Ishikawa (cell line): Measurements from ENCODE around the gene PHF21A.

Source experiments
- CEBPB ChIP-seq: IDR thresholded peaks from 2 replicates; pipeline ENCODE4 v1.6.1; 2012
- CREB1 ChIP-seq: IDR thresholded peaks from 2 replicates; pipeline ENCODE4 v1.6.1; 2012; ENCODE audit warnings: low read depth
- EGR1 ChIP-seq: IDR thresholded peaks from 2 replicates; pipeline ENCODE4 v1.6.1; 2012
- EP300 ChIP-seq: IDR thresholded peaks from 2 replicates; pipeline ENCODE4 v1.6.1; 2012; ENCODE audit warnings: borderline replicate concordance
- FOXM1 ChIP-seq: IDR thresholded peaks from 2 replicates; pipeline ENCODE4 v1.6.1; 2012; ENCODE audit warnings: low read depth, borderline replicate concordance
- NFIC ChIP-seq: IDR thresholded peaks from 2 replicates; pipeline ENCODE4 v1.6.1; 2012
- RAD21 ChIP-seq: IDR thresholded peaks from 2 replicates; pipeline ENCODE4 v1.6.1; 2012; ENCODE audit warnings: low read depth
- TAF1 ChIP-seq: IDR thresholded peaks from 2 replicates; pipeline ENCODE4 v1.6.1; 2012; ENCODE audit warnings: low read depth, mild to moderate bottlenecking
- TCF12 ChIP-seq: IDR thresholded peaks from 2 replicates; pipeline ENCODE4 v1.6.1; 2012; ENCODE audit warnings: low read depth
- TEAD4 ChIP-seq: IDR thresholded peaks from 2 replicates; pipeline ENCODE4 v1.6.1; 2012
- YY1 ChIP-seq: IDR thresholded peaks from 2 replicates; pipeline ENCODE4 v1.6.1; 2012; ENCODE audit warnings: low read depth
- ZBTB7A ChIP-seq: IDR thresholded peaks from 2 replicates; pipeline ENCODE4 v1.6.1; 2012; ENCODE audit warnings: low read depth
- TF ChIP-seq, protein P1 (sequence below): IDR thresholded peaks from 2 replicates; pipeline ENCODE4 v1.6.1; 2012
- TF ChIP-seq, protein P2 (sequence below): IDR thresholded peaks from 2 replicates; pipeline ENCODE4 v1.6.1; 2012
- TF ChIP-seq, protein P3 (sequence below): IDR thresholded peaks from 2 replicates; pipeline ENCODE4 v1.6.1; 2012; ENCODE audit warnings: low read depth, mild to moderate bottlenecking

Gene PHF21A

DNA sequence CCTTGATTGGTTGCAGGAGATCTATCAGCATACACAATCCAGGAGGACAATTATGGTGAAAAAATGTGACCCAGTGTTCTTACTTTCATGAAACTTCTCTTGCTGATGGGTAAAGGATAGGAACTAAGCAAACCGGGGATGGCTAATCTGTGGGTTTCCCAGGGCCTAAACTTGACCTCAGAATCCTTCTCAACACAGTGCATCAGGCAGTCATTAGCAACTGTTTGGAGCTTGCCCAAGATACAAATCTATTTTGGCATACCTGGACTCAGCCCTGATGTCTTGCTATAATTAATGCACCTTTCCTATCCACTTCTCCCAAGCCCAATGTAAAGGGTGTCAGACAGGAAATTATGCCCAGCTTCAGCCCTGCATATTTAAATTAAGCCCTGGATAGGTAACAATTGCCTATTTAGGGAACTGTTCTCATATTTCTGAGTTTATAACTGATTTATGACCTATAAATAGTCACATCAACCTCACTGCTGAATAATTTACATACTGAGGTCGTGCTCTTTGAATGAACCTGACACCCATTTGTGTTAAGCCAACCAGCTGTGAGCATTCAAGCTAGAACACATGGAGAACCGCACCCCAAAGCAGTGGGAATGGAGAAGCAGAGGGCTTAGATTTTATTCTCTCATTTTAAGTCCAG lies 9.2 kb upstream of the PHF21A start:
- TF ChIP-seq CEBPB (no peak), FOXM1 (no peak), TEAD4 (peak; percentile 41; the same call in 1 of the 2 replicates), TAF1 (no peak)
- TF ChIP-seq, protein P1, sequence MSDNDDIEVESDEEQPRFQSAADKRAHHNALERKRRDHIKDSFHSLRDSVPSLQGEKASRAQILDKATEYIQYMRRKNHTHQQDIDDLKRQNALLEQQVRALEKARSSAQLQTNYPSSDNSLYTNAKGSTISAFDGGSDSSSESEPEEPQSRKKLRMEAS, result 0 out of 2 replicates have a peak, but pooled peaks have one; percentile 26
- TF ChIP-seq, protein P2, sequence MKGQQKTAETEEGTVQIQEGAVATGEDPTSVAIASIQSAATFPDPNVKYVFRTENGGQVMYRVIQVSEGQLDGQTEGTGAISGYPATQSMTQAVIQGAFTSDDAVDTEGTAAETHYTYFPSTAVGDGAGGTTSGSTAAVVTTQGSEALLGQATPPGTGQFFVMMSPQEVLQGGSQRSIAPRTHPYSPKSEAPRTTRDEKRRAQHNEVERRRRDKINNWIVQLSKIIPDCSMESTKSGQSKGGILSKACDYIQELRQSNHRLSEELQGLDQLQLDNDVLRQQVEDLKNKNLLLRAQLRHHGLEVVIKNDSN, result no peak

DNA sequence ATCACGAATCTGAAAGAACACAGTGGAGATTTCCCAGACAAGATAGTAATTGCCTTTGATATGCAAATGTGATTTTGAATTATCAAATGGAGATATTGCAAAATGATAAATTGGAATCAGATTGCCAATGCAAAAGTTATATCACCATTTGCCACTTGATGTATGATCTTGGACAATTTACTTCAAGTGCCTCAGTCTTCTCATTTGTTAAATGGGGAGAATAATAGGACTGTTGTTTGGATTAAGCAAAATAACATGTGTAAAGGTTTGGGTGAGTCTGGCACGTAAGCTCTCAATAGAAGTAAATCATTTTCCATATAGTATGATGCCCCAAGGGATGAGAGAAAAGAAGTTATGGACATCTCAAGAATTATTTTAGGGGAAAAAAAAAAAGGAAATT lies 7.9 kb upstream of the PHF21A start:
- TF ChIP-seq YY1 (no peak), FOXM1 (no peak), CEBPB (no peak), NFIC (no peak), EGR1 (no peak), ZBTB7A (no peak), CREB1 (no peak), EP300 (no peak), TCF12 (no peak), TEAD4 (no peak), RAD21 (no peak), TAF1 (no peak)
- TF ChIP-seq, protein P3, sequence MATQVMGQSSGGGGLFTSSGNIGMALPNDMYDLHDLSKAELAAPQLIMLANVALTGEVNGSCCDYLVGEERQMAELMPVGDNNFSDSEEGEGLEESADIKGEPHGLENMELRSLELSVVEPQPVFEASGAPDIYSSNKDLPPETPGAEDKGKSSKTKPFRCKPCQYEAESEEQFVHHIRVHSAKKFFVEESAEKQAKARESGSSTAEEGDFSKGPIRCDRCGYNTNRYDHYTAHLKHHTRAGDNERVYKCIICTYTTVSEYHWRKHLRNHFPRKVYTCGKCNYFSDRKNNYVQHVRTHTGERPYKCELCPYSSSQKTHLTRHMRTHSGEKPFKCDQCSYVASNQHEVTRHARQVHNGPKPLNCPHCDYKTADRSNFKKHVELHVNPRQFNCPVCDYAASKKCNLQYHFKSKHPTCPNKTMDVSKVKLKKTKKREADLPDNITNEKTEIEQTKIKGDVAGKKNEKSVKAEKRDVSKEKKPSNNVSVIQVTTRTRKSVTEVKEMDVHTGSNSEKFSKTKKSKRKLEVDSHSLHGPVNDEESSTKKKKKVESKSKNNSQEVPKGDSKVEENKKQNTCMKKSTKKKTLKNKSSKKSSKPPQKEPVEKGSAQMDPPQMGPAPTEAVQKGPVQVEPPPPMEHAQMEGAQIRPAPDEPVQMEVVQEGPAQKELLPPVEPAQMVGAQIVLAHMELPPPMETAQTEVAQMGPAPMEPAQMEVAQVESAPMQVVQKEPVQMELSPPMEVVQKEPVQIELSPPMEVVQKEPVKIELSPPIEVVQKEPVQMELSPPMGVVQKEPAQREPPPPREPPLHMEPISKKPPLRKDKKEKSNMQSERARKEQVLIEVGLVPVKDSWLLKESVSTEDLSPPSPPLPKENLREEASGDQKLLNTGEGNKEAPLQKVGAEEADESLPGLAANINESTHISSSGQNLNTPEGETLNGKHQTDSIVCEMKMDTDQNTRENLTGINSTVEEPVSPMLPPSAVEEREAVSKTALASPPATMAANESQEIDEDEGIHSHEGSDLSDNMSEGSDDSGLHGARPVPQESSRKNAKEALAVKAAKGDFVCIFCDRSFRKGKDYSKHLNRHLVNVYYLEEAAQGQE, result no peak
- TF ChIP-seq, protein P2, result no peak
- TF ChIP-seq, protein P1, result no peak

GRCh38 chr11:46127150-46127638 lies 5.9 kb upstream of the PHF21A start:
- peak; percentile 36 for TF ChIP-seq RAD21
- no peak for TF ChIP-seq FOXM1
- TF ChIP-seq CEBPB, result peak; percentile 81

GRCh38 chr11:46125284-46125683 lies 4.0 kb upstream of the PHF21A start:
- TF ChIP-seq NFIC (no peak), TEAD4 (no peak), CREB1 (no peak), CEBPB (no peak)

DNA sequence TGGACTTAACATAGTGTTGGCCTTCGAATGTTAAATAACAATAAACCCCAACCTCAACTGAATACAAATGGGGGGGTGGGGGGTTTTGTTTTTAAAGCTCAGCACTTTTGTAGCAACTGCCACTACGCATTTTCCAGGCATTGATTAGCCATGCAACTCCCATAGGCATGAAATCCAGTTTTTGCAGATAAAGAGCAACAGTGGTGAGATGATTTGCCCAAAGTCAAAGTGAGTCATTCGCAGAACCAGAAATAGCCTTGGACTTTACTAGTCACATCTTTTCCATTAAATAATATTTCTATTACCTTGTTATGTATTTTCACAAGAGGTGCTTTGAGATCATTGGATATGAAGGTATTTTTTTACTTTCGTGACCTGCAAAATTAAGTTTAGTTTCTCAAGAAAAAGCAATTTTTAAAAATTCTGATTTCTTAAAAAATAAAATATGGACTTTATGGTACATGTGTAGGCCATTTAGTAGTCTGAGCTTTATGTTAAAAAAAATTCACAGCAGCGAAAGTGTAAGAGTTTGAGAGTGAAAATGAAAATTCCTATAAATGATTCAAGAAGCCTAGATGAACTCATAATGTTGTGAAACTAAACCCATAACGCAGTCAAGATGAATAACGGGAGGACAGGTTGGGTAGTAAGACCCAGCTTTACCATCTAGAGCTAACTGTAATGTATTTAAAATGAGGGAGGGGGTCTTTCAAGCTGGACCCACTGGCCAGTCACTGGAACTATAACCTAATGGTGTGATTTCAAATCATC lies 1.9 kb upstream of the PHF21A start:
- no peak for TF ChIP-seq TAF1
- no peak for TF ChIP-seq YY1
- TF ChIP-seq EGR1, result no peak
- no peak for TF ChIP-seq RAD21
- TF ChIP-seq FOXM1, result no peak
- TF ChIP-seq NFIC, result no peak
- TF ChIP-seq ZBTB7A, result no peak
- no peak for TF ChIP-seq TCF12
- TF ChIP-seq, protein P2, result no peak
- TF ChIP-seq, protein P1, result no peak
- TF ChIP-seq TEAD4, result no peak
- TF ChIP-seq CEBPB, result no peak
- TF ChIP-seq CREB1, result no peak
- TF ChIP-seq, protein P3, result no peak
- no peak for TF ChIP-seq EP300
